ENCODE data around the gene UBE2G1. TPM values are rescaled to one million over a fixed set of nuclear protein-coding genes. Genes with fewer than 3 reads are reported as not detected.

UBE2G1 gene
- total and polyA plus RNA-seq, 9 of the 15 experiments (the other 6 are each of a cell fraction or from before 2014, with no cell fraction given): 10.1 to 65.9 (median 29.7) TPM

DNA sequence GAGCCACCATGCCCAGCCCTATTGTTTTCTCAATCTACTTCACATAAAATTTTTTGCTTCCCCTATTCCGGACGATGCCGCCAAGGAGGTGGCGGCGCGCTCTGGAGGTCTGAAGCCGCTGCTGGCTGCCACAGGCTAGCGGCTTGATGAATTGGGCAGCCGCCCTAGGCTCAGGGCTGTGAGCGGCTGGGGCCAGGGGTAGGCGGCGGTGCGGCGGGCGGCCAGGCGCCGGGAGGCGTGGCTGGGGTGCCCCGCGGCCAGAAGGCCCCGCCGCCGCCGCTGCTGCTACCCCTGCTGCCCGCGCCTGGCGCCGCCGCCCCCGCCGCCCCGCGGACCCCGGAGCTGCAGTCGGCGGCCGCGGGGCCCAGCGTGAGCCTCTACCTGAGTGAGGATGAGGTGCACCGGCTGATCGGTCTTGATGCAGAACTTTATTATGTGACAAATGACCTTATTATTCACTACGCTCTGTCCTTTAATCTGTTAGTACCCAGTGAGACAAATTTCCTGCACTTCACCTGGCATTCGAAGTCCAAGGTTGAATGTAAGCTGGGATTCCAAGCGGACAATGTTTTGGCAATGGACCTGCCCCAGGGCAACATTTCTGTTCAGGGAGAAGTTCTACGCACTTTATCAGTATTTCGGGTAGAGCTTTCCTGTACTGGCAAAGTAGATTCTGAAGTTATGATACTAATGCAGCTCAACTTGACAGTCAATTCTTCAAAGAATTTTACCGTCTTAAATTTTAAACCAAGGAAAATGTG lies 144.4 kb downstream of the UBE2G1 start (continued):
- TF ChIP-seq YY1 (IDR thresholded peaks at IDR 0.05; ENCODE audit: borderline replicate concordance in 1 of 3, control insufficient read depth in 1 of 3, extremely low read depth in 1 of 3, insufficient read depth in 3 of 3, insufficient read length in 1 of 3, insufficient replicate concordance in 2 of 3, low read depth in 1 of 3, low read length in 2 of 3) (no peak), ZNF431 (CRISPR knock-in tag; IDR thresholded peaks at IDR 0.05) (no peak), ARHGAP35 (IDR thresholded peaks at IDR 0.05; ENCODE audit: partially characterized antibody) (no peak)
- TF ChIP-seq, protein P1, sequence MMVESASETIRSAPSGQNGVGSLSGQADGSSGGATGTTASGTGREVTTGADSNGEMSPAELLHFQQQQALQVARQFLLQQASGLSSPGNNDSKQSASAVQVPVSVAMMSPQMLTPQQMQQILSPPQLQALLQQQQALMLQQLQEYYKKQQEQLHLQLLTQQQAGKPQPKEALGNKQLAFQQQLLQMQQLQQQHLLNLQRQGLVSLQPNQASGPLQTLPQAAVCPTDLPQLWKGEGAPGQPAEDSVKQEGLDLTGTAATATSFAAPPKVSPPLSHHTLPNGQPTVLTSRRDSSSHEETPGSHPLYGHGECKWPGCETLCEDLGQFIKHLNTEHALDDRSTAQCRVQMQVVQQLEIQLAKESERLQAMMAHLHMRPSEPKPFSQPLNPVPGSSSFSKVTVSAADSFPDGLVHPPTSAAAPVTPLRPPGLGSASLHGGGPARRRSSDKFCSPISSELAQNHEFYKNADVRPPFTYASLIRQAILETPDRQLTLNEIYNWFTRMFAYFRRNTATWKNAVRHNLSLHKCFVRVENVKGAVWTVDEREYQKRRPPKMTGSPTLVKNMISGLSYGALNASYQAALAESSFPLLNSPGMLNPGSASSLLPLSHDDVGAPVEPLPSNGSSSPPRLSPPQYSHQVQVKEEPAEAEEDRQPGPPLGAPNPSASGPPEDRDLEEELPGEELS (CRISPR knock-in tag; IDR thresholded peaks at IDR 0.05; ENCODE audit: borderline replicate concordance): no peak

DNA sequence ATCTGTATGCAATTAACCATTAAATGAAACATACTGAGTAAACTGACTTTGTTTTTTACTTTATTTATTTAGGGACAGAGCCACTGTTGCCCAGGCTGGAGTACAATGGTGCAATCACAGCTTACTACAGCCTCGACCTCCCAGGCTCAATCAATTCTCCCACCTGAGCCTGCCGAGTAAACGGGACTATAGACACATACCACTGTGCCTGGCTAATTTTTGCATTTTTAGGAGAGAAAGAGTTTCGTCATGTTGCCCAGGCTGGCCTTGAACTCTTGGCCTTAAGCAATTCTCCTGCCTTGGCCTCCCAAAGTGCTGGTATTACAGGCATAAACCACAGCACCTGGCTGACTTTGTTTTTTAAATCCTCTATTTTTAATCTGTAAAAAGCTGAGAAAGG lies 145.3 kb downstream of the UBE2G1 start:
- intact Hi-C loops (cut with micrococcal nuclease): no loop called here
- ChIA-PET CTCF (ENCODE audit: low intra/inter-chr PET ratio) (no interaction called here), POLR2A (no interaction called here)
- no peaks in the 10 kb centered on the region for H3K9me1 ChIP-seq (ENCODE audit: control insufficient read depth, insufficient read depth, low read length)
- no peaks in the 10 kb centered on the region for H3K9me3 ChIP-seq (replicated peaks; ENCODE audit: control insufficient read depth, insufficient read depth, low read depth, low read length)
- in situ Hi-C loops (cut with MboI): no loop called here
- ATAC-seq (no peak), FAIRE-seq (no peak), DNase-seq (ENCODE audit: extremely low read depth in 1 of 4, low spot score in 3 of 4) (no peak)
- H3K36me3 ChIP-seq (ENCODE audit: control insufficient read depth, insufficient read depth, low read length): peaks cover 30% of the 10 kb centered on the region; the same call in 2 of the 3 replicates
- BruUV-seq (replicated peaks): no TSS peak
- no peak overlapping the region for H2AFZ ChIP-seq (ENCODE audit: low read depth, low read length)
- H4K20me1 ChIP-seq (replicated peaks; ENCODE audit: control insufficient read depth, insufficient read depth, low read length): no peaks in the 10 kb centered on the region
- no peak for TF ChIP-seq GATA2 (CRISPR knock-in tag; IDR thresholded peaks at IDR 0.05)
- no peak for TF ChIP-seq PTRF (tag; IDR thresholded peaks at IDR 0.05)
- no peaks in the 10 kb centered on the region for H3K79me2 ChIP-seq (ENCODE audit: control insufficient read depth, insufficient read depth, low read length)
- H3K4me2 ChIP-seq (ENCODE audit: insufficient read depth, low read length): no peak overlapping the region
- 81% methylated on average over 4 of the region's 4 CpGs for WGBS (ENCODE audit: insufficient coverage, low coverage, missing lambda C conversion rate)
- no peak overlapping the region for H3K27ac ChIP-seq (ENCODE audit: extremely low read depth, low read depth, low read length)
- no peaks in the 10 kb centered on the region for H3K4me1 ChIP-seq (replicated peaks in 1 of 2; ENCODE audit: control insufficient read depth in 2 of 2, insufficient read depth in 2 of 2, low read length in 2 of 2)
- H3K4me3 ChIP-seq: no peak overlapping the region
- H3K27me3 ChIP-seq (ENCODE audit: control insufficient read depth in 2 of 2, insufficient read depth in 2 of 2, low read length in 2 of 2): no peaks in the 10 kb centered on the region
- H3K9ac ChIP-seq (ENCODE audit: insufficient read depth in 1 of 2, low read depth in 2 of 2, low read length in 2 of 2): no peak overlapping the region

All from K562 (cell line).